PC-3 (cell line): ENCODE measurements around the gene C3.

Experiments
- CTCF ChIP-seq: fragments of 300-600 bp; sonication (generic); conservative IDR thresholded peaks from 2 replicates; pipeline ENCODE4 v1.5.1; 2017; ENCODE audit warnings: antibody characterized with exemption, low read depth, mild to moderate bottlenecking, low read length
- EZH2phosphoT487 ChIP-seq: fragments of 300-600 bp; sonication (generic); IDR thresholded peaks from 2 replicates; pipeline ENCODE4 v1.6.1; 2018; ENCODE audit warnings: mild to moderate bottlenecking, antibody characterized with exemption, low read length, borderline replicate concordance

- TF ChIP-seq CTCF (no peak), EZH2phosphoT487 (no peak)
Observed at GRCh38 chr19:6718111-6718740, 2.2 kb downstream of the C3 start.
